Urinary bladder (tissue), 4 donors: ENCODE results near the gene MYH10. TPM values are rescaled to one million over a fixed set of nuclear protein-coding genes. Genes with fewer than 3 reads are reported as not detected.

Experiments used
- DNase-seq: peaks from one replicate; pipeline ENCODE4 v3.0.0-alpha.2; 2015; ENCODE audit errors: extremely low spot score
- H3K27ac ChIP-seq: one replicate; pipeline ENCODE4 v1.5.1; 2013; ENCODE audit warnings: low read depth, mild to moderate bottlenecking, moderate library complexity
- H3K36me3 ChIP-seq: one replicate; pipeline ENCODE4 v1.6.1; 2013; ENCODE audit warnings: mild to moderate bottlenecking, moderate library complexity; ENCODE audit not compliant: insufficient read depth
- H3K4me1 ChIP-seq: one replicate; pipeline ENCODE4 v1.6.1; 2013; ENCODE audit warnings: mild to moderate bottlenecking, moderate library complexity; ENCODE audit not compliant: insufficient read depth
- H3K4me3 ChIP-seq: one replicate; pipeline ENCODE4 v1.5.1; 2013; ENCODE audit warnings: low read depth, low read length
- WGBS: extraction: QIAGEN DNeasy Blood & Tissue Kit; methylation state at CpG from one replicate; pipeline ENCODE4 v1.1.7; 2013; 5-methylcytosine and 5-hydroxymethylcytosine counted together
- polyA plus RNA-seq: library from polyadenylated mRNA; stranded (reverse); fragments of 200-250 nt; gene quantifications from one replicate; pipeline ENCODE4 v1.2.3, GENCODE V29; 2013
- total RNA-seq: library from RNA; depleted of rRNA; stranded (reverse); fragments of >200 nt; gene quantifications from one replicate; pipeline ENCODE4 v1.2.3, GENCODE V29; 2014
- donor health status: healthy with polysubstance abuse.
- donor health status: healthy.

MYH10 gene
- total and polyA plus RNA-seq, 2 donors: 21.5 to 152 TPM

GRCh38 chr17:8484465-8484864 lies 146.1 kb downstream of the MYH10 start:
- Histone ChIP-seq H3K4me3 (no peak overlapping the region), H3K27ac (no peak overlapping the region), H3K4me1 (no peaks in the 10 kb centered on the region), H3K36me3 (no peaks in the 10 kb centered on the region)
- WGBS: 100% methylated on average over 1 of the region's 1 CpG
- no peak for DNase-seq

DNA sequence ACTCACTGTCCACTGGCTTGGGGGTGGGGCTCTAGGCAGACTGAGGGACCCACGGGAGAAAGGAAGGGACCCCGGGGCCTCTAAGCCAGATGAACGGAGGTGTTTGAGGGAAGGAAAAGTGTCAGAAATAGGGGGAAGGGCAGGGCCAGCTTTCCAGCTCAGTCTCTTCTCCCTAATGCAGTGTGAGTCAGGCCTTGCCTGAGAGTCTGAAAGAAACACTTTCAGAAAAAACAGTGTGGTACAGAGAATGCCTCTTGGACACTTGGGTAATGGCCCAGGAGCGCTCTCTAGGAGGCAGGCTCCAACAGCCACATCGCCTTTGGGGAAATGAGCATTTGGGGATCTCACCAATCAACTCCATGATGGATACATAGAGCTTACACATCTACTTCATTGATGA lies 148.0 kb downstream of the MYH10 start:
- Histone ChIP-seq H3K4me3 (no peak overlapping the region), H3K27ac (no peak overlapping the region), H3K4me1 (no peaks in the 10 kb centered on the region), H3K36me3 (no peaks in the 10 kb centered on the region)
- DNase-seq: no peak
- WGBS: 82% methylated on average over 5 of the region's 5 CpGs

DNA sequence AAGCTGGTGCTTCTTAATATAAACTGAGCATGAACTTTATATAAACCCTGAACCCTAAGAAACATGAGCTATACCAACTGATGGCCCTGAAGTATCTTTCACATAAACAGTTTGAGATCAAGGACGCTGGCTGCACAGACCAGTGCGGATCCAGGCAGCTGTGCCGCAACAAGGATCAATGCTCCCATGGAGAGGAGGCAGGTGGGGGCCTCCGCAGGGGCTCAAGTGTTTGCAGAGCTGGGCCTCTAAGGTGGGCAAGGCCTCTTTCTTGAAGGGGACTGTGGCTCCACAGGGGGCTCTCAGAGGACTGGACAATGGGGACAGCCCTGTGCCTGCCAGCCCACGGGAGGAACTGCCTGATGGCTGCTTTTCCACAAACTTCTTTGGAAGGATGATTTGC lies 148.8 kb downstream of the MYH10 start:
- no peak for DNase-seq
- H3K4me3 ChIP-seq: no peak overlapping the region
- WGBS: 90% methylated on average over 5 of the region's 5 CpGs
- no peaks in the 10 kb centered on the region for H3K4me1 ChIP-seq
- H3K36me3 ChIP-seq: no peaks in the 10 kb centered on the region
- H3K27ac ChIP-seq: no peak overlapping the region

DNA sequence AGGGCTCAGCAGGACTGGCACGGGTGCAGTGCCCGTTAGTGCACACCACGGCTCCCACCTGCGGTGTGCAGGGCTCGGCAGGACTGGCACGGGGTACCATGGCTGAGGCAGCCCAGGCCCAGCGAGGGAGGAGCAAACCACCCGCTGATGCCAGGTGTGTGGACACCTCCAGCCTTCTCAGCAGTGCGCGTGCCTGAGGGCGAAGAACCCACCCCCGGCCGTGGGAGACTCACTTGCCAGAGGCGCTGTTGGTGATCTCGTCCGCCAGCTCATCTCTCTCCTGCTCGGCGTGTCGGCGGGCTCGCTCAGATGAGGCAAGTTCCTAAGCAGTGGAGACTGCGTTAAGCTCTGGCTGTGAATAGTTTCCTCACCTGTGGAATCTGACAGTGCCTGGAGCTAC lies 149.4 kb downstream of the MYH10 start:
- H3K36me3 ChIP-seq: no peaks in the 10 kb centered on the region
- 95% methylated on average over 20 of the region's 22 CpGs for WGBS
- H3K27ac ChIP-seq: no peak overlapping the region

DNA sequence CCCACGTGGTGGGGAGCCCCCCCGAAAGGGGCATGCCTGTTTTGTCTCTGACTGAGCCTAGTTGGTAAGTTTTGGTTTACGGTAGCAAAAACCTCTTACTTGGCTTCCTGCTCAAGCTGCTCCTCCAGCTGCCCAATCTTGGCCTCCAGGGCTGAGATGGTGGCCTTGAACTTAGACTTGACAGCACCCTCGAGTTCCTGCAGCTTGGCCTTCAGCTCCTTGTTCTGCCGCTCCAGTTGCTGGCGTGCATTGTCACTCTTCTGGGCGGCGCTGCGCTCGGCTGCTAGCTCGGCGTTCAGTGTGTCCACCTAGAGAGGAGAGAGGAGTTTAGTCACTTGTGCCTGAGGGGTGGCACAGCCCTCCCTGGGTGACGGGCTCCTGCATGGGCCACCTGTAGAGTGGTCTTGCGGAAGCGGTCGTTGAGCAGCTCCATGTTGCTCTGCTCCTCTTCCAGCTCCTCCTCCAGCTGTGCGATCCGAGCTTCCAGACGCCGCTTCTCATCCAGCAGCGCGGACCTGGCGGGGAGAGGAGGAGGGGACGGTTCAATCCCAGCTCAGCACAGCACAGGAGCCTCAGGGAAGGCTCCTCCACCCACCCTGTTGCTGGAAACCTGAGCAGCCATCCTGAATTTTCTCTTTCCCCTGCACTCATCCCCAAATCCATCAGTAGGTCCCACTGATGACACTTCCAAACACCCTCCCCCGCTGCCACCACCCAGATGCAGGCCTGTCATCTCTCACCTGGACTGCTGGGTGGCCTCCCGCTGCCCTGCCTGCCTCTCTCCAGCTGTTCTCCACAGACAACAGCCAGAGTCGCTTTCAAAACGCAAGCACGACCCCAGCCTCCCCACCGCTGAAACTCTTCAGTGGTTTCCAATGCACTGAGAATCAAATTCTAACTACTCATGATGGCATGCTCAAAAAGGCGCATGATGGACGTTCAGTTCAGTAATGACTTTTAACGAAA lies 150.2 kb downstream of the MYH10 start:
- no peaks in the 10 kb centered on the region for H3K36me3 ChIP-seq
- DNase-seq: no peak
- WGBS: 89% methylated on average over 33 of the region's 33 CpGs
- no peaks in the 10 kb centered on the region for H3K4me1 ChIP-seq
- no peak overlapping the region for H3K27ac ChIP-seq
- no peak overlapping the region for H3K4me3 ChIP-seq

More for the DNA sequence above, 149.4 kb downstream of the MYH10 start:
- no peak for DNase-seq
- no peak overlapping the region for H3K4me3 ChIP-seq
- no peaks in the 10 kb centered on the region for H3K4me1 ChIP-seq

DNA sequence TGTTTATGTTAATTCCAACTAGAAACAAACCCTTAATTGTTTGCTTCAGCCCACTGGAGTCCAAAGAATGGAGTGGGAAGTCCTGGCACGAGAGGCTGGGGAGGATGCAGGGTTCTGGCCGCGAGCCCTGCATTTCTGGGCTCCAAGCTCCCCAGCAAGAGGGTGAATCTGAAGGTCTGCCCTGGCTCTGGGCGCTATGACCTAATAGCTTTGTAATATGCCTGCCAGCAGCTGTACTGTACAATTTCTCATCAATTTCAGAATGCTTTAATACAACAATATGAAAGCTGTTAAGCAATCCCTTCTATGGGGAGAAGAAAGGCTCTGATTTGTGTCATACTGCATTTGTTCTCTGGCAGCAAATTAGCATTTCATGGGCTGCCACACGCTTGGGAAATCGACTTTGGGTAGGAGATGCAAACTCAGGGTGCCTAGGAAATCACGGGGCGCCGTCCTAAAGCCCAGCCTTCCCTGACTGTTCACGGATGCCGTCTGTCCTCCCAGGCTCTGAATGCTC lies 151.0 kb downstream of the MYH10 start:
- DNase-seq: no peak
- H3K4me3 ChIP-seq: no peak overlapping the region
- no peak overlapping the region for H3K27ac ChIP-seq
- peaks cover 3% of the 10 kb centered on the region for H3K36me3 ChIP-seq
- H3K4me1 ChIP-seq: no peaks in the 10 kb centered on the region
- WGBS: 57% methylated on average over 11 of the region's 11 CpGs

GRCh38 chr17:8477715-8478441 lies 152.6 kb downstream of the MYH10 start:
- WGBS: 91% methylated on average over 22 of the region's 22 CpGs
- DNase-seq: no peak
- Histone ChIP-seq H3K36me3 (peaks cover 3% of the 10 kb centered on the region), H3K27ac (no peak overlapping the region), H3K4me3 (no peak overlapping the region), H3K4me1 (no peaks in the 10 kb centered on the region)

- WGBS: 93% methylated on average over 8 of the region's 8 CpGs
- Histone ChIP-seq H3K4me1 (no peaks in the 10 kb centered on the region), H3K36me3 (peaks cover 3% of the 10 kb centered on the region), H3K27ac (no peak overlapping the region), H3K4me3 (no peak overlapping the region)
- DNase-seq: no peak
Measured at GRCh38 chr17:8477171-8477570, 153.4 kb downstream of the MYH10 start.

DNA sequence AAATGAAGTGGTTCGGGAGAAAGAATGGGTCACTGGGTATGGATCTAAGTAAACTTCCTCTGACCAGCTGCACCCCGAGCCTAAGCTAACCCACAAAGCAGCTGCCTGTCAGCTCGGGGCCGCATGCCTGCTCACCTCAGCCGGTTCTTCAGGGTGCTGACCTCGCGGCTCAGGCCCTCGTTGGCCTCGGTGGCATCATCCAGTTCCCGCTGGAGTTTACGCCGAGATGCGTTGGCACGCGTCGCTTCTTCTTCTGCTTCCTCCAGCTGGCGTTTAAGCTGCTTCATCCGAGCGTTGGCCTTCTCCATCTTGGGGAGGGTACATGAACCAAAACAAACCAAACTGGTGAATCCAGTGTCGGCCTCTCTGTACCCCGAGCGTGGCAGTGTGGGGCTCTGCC lies 153.8 kb downstream of the MYH10 start:
- 90% methylated on average over 22 of the region's 22 CpGs for WGBS
- no peak for DNase-seq

DNA sequence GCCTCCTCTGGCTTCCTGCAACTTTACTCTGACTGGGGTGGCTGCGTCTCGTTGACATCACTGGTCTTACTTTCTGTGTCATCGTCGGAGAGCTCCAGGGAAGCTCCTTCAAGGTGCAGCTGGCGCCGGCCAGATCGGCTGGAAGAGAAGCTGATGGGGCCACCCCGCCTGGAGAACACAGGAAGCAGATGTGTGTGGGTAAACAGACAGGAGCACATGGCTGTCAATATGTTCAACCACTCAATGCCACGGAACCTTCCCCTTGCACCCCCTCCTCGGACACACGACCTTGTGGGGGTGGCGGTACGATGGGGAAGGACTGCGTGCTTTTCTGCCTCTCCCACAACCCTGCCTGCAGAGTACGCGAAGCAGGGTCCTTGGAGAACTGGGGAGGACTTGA lies 154.7 kb downstream of the MYH10 start:
- H3K4me3 ChIP-seq: no peak overlapping the region
- WGBS: 79% methylated on average over 16 of the region's 16 CpGs
- no peaks in the 10 kb centered on the region for H3K4me1 ChIP-seq
- H3K27ac ChIP-seq: no peak overlapping the region
- peaks cover 3% of the 10 kb centered on the region for H3K36me3 ChIP-seq
- no peak for DNase-seq

More for the DNA sequence above, 153.8 kb downstream of the MYH10 start:
- Histone ChIP-seq H3K36me3 (peaks cover 3% of the 10 kb centered on the region), H3K4me1 (no peaks in the 10 kb centered on the region), H3K27ac (no peak overlapping the region), H3K4me3 (no peak overlapping the region)

DNA sequence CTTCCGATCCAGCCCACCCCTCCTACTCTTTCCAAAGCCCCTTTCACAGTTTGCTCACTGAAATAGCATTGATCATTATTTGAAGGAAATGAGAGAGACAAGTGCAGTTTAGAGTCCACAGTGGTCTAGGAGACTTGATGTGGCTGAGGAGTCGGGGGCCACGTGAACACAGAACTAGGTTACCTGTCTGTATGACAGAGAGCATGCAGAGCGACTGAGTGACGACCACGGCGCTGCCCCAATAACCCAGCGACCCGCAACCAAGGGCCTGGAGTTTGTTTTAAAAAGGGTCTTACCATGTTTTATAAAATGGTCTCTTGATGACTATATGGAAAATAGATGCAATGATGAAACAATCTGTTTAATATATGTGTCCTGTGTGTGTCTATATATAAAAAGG lies 155.3 kb downstream of the MYH10 start:
- H3K4me1 ChIP-seq: no peaks in the 10 kb centered on the region
- no peak for DNase-seq
- H3K27ac ChIP-seq: no peak overlapping the region
- WGBS: 93% methylated on average over 9 of the region's 9 CpGs
- H3K4me3 ChIP-seq: no peak overlapping the region
- peaks cover 3% of the 10 kb centered on the region for H3K36me3 ChIP-seq

- H3K4me1 ChIP-seq: no peaks in the 10 kb centered on the region
- H3K36me3 ChIP-seq: peaks cover 3% of the 10 kb centered on the region
- WGBS: 80% methylated on average over 15 of the region's 15 CpGs
- H3K4me3 ChIP-seq: no peak overlapping the region
- H3K27ac ChIP-seq: no peak overlapping the region
- DNase-seq: no peak
Measured at GRCh38 chr17:8474826-8475225, 155.7 kb downstream of the MYH10 start.

DNA sequence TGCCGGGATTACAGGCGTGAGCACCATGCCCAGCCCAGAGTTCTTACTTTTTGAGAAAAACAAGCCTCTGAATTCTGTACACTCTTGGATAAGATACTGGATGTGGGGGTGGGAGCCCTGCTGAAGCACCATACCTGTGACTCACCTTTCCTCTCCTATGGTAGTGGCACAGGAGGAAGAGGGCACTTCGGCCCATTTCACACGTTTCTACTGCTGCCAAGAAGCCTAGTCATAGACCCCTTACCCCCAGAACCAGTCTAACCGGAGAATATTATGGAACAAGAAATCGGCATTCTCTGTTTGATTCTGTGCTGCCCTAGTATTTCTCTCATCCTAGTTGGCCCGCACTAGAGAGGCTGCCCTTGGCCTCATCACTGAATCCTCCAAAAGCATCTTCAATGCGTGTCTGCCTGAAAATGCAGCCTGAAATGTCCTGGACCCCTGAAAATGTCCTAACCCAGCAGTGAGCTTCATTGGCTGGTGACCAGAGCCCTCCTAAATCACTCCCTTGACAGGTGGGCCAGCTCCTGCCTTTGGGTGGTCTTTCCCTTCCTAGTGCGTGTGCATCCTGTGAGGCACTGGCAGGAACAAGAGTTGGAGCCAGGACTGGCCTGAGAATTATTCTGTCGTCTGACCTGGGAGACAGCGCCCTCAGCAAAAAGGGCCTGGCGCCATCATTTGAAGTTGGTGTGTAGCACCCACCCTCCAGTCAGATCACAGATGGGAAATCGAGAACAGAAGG lies 156.9 kb downstream of the MYH10 start:
- no peak overlapping the region for H3K27ac ChIP-seq
- H3K4me1 ChIP-seq: no peaks in the 10 kb centered on the region
- 90% methylated on average over 13 of the region's 13 CpGs for WGBS
- no peak overlapping the region for H3K4me3 ChIP-seq
- peaks cover 3% of the 10 kb centered on the region for H3K36me3 ChIP-seq
- no peak for DNase-seq
